ENCODE data around the gene TRABD.
"Not testable (repeated sequence)": the region's sequence is repeated elsewhere in the genome, so short reads cannot be mapped to it uniquely, and the experiment has no call there.

The TRABD gene

GRCh38 chr22:50157709-50158375 lies 27.9 kb upstream of the TRABD start:
- TF ChIP-seq, protein P1, sequence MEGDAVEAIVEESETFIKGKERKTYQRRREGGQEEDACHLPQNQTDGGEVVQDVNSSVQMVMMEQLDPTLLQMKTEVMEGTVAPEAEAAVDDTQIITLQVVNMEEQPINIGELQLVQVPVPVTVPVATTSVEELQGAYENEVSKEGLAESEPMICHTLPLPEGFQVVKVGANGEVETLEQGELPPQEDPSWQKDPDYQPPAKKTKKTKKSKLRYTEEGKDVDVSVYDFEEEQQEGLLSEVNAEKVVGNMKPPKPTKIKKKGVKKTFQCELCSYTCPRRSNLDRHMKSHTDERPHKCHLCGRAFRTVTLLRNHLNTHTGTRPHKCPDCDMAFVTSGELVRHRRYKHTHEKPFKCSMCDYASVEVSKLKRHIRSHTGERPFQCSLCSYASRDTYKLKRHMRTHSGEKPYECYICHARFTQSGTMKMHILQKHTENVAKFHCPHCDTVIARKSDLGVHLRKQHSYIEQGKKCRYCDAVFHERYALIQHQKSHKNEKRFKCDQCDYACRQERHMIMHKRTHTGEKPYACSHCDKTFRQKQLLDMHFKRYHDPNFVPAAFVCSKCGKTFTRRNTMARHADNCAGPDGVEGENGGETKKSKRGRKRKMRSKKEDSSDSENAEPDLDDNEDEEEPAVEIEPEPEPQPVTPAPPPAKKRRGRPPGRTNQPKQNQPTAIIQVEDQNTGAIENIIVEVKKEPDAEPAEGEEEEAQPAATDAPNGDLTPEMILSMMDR (conservative IDR thresholded peaks at IDR 0.05; ENCODE audit: control insufficient read depth, insufficient read depth, low read depth, low read length): no peak
- no peak for DNase-seq (ENCODE audit: low read depth)
- no peak overlapping the region for H3K4me3 ChIP-seq (ENCODE audit: control insufficient read depth, low read depth, low read length)

DNA sequence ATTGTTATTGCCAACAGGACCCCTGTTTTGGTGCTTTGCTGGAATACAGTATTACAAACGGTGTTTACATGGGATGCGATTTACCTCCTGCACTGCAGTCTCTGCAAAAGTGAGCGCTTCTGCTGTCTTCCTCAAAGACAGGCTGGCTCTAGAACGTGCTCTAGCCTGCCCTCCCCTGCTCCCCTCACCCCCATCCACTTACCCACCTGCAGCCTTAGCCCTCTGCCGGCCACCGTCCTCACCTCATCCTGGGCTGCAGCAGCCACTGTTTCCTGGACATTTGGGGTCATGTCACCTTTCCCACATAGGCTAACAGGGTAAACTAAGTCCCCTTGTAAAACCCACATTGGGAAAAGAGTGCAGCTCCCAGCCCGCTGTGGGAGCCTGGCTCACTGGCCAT lies 24.8 kb upstream of the TRABD start:
- H3K4me3 ChIP-seq (ENCODE audit: control insufficient read depth, low read depth, low read length): no peak overlapping the region
- TF ChIP-seq, protein P1 (conservative IDR thresholded peaks at IDR 0.05; ENCODE audit: control insufficient read depth, insufficient read depth, low read depth, low read length): no peak
- no peak for DNase-seq (ENCODE audit: low read depth)

DNA sequence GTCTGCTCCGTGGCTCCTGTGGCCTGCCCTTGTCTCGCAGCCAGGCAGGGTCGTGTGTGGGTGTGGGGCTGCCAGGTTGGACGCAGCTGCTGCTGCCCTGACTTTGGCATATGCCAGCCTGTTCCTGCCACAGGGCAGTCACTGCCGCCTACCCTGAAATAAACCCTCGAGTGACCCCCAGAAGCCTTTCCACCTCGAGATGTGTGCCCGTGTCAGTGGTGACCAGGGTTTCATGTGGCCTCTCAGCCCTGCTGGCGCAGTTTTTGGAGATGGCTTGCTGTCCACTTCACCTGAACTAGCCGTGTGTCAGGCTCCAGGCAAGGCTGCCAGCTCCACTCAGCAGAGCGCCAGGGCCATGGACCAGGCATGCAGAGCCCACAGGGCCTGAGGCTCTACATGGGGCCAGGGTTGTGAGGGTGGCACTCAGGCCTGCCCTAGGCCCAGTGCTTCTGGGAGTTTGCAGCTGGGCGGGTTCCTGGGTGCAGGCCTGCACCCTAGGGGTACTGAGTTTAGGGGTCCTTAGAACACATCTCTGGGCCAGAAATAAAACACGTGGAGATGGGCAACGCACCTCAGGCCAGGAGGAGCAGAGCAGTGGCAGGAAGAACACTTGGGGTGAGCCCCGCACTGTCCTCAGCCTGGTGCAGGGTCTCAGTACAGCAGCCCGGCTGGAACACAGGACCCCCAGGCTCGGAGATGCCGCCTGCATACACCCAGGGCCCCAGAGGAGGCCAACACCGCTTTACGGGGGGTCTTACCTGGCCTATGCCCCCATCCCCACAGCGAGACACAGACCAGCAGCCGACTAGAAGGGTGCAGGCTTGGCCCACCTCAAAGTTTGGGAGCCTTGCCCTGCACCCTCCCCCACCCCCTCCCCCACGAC lies 24.0 kb upstream of the TRABD start:
- no peak overlapping the region for H3K4me3 ChIP-seq (ENCODE audit: control insufficient read depth, low read depth, low read length)
- DNase-seq (ENCODE audit: low read depth): no peak
- TF ChIP-seq, protein P1 (conservative IDR thresholded peaks at IDR 0.05; ENCODE audit: control insufficient read depth, insufficient read depth, low read depth, low read length): no peak

- DNase-seq (ENCODE audit: low read depth): no peak
- TF ChIP-seq, protein P1 (conservative IDR thresholded peaks at IDR 0.05; ENCODE audit: control insufficient read depth, insufficient read depth, low read depth, low read length): no peak
- H3K4me3 ChIP-seq (ENCODE audit: control insufficient read depth, low read depth, low read length): no peak overlapping the region
These were observed 23.2 kb upstream of the TRABD start for GRCh38 chr22:50162391-50162956.

DNA sequence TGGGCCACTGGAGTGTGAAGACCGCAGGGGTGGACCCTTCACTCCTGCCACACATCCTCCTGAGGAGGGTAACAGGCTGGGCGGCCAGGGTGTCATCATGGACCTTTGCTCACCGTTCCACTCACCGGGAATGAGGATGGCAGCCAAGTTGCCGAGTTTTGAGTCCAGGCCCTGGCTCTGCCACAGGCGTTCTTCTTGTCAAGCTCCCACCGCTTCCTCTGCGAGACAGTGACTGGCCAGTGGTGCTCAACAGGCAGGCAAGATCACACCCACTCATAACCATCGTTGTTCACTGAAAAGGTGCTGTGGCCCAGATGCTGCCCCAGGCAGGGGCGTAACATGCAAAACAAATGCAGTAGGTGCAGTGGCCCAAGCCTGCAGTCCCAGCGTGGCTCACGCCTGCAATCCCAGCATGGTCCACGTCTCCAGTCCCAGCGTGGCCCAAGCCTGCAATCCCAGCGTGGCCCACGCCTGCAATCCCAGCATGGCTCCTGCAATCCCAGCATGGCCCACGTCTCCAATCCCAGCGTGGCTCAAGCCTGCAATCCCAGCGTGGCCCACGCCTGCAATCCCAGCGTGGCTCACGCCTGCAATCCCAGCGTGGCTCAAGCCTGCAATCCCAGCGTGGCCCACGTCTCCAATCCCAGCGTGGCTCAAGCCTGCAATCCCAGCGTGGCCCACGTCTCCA lies 20.1 kb upstream of the TRABD start:
- TF ChIP-seq, protein P1 (conservative IDR thresholded peaks at IDR 0.05; ENCODE audit: control insufficient read depth, insufficient read depth, low read depth, low read length): no peak
- no peak for DNase-seq (ENCODE audit: low read depth)
- H3K4me3 ChIP-seq (ENCODE audit: control insufficient read depth, low read depth, low read length): no peak overlapping the region

- H3K4me3 ChIP-seq (ENCODE audit: control insufficient read depth, low read depth, low read length): no peak overlapping the region
- no peak for DNase-seq (ENCODE audit: low read depth)
- TF ChIP-seq, protein P1 (conservative IDR thresholded peaks at IDR 0.05; ENCODE audit: control insufficient read depth, insufficient read depth, low read depth, low read length): no peak
These were observed 17.8 kb upstream of the TRABD start for GRCh38 chr22:50167689-50168489.

GRCh38 chr22:50168490-50169180 lies 17.1 kb upstream of the TRABD start:
- not testable (repeated sequence) for DNase-seq (ENCODE audit: low read depth)

More at GRCh38 chr22:50168490-50169180, 17.1 kb upstream of the TRABD start:
- not testable (repeated sequence) for H3K4me3 ChIP-seq (ENCODE audit: control insufficient read depth, low read depth, low read length)

Data from fibroblast of mammary gland (primary cell).